A673 (cell line): Measurements from ENCODE around the gene ZNF418. TPM values are rescaled to one million over a fixed set of nuclear protein-coding genes. Genes with fewer than 3 reads are reported as not detected.

Experiments
- BruUV-seq: library from RNA; stranded (reverse); fragments of 400-500 nt; replicated peaks from 2 replicates; lab custom pipeline; 2021; lab: Mats Ljungman, UMichigan
- CTCF ChIA-PET: fragments of 300-600 bp; sonication (Branson Sonifier 250); formaldehyde crosslinking; loops from one replicate; lab custom pipeline; 2022; ENCODE audit warnings: antibody characterized with exemption; lab: Charles Lee
- POLR2A ChIA-PET: fragments of 300-600 bp; sonication (Branson Sonifier 250); formaldehyde crosslinking; loops from one replicate; lab custom pipeline; 2022; ENCODE audit warnings: antibody characterized with exemption; ENCODE audit not compliant: low non-redundant PET; lab: Charles Lee
- DNase-seq: peaks from one replicate; pipeline ENCODE4 v3.0.0-alpha.2; 2015; ENCODE audit warnings: low spot score
- H3K27ac ChIP-seq: fragments of 200-600 bp; sonication (generic); 2 replicates; pipeline ENCODE4 v1.5.1; 2016; ENCODE audit warnings: mixed run types, low read depth, mild to moderate bottlenecking, mixed read lengths, antibody characterized with exemption, low read length; ENCODE audit not compliant: poor library complexity, severe bottlenecking
- H3K27me3 ChIP-seq: fragments of 200-600 bp; sonication (generic); replicated peaks from 2 replicates; pipeline ENCODE4 v1.6.1; 2017; ENCODE audit warnings: mixed run types, low read depth, mild to moderate bottlenecking, mixed read lengths, antibody characterized with exemption, low read length; ENCODE audit not compliant: insufficient read depth, poor library complexity
- H3K36me3 ChIP-seq: fragments of 200-600 bp; sonication (generic); 2 replicates; pipeline ENCODE4 v1.6.1; 2016; ENCODE audit warnings: mixed run types, mild to moderate bottlenecking, mixed read lengths, antibody characterized with exemption, low read length; ENCODE audit not compliant: insufficient read depth, poor library complexity, severe bottlenecking
- H3K4me1 ChIP-seq: fragments of 200-600 bp; sonication (generic); 2 replicates; pipeline ENCODE4 v1.6.1; 2017; ENCODE audit warnings: mixed run types, mild to moderate bottlenecking, mixed read lengths, antibody characterized with exemption, low read length; ENCODE audit not compliant: insufficient read depth, poor library complexity, severe bottlenecking
- H3K4me3 ChIP-seq: fragments of 200-600 bp; sonication (generic); 2 replicates; pipeline ENCODE4 v1.5.1; 2016; ENCODE audit warnings: low read depth, mixed run types, mild to moderate bottlenecking, mixed read lengths, low read length; ENCODE audit not compliant: poor library complexity, severe bottlenecking
- H3K9me3 ChIP-seq: fragments of 200-600 bp; sonication (generic); 2 replicates; pipeline ENCODE4 v1.6.1; 2016; ENCODE audit warnings: mixed run types, low read depth, mild to moderate bottlenecking, mixed read lengths, antibody characterized with exemption, low read length; ENCODE audit not compliant: poor library complexity, severe bottlenecking
- EZH2 ChIP-seq: fragments of 200-600 bp; sonication (generic); IDR thresholded peaks from 2 replicates; pipeline ENCODE4 v1.6.1; 2017; ENCODE audit warnings: borderline replicate concordance, low read depth, mild to moderate bottlenecking, mixed read lengths, antibody characterized with exemption, low read length; ENCODE audit not compliant: poor library complexity, severe bottlenecking
- intact Hi-C: fragments of 100-400 bp; cut with micrococcal nuclease; formaldehyde crosslinking; loops from one replicate; pipeline ENCODE4 v1.10.0; 2022; ENCODE audit not compliant: unreplicated experiment
- total RNA-seq: library from RNA; stranded (reverse); gene quantifications from 2 replicates; pipeline ENCODE4 v1.2.3, GENCODE V29; 2021
- TF ChIP-seq, protein P1 (sequence below): fragments of 300-800, 200-600 bp; sonication (generic); conservative IDR thresholded peaks from 2 replicates; pipeline ENCODE4 v1.5.1; 2017; ENCODE audit warnings: low read depth, mild to moderate bottlenecking, antibody characterized with exemption, low read length, moderate library complexity, mixed read lengths

ZNF418 gene
- total RNA-seq, 1 experiment from 2014 or later: 16.9 TPM

DNA sequence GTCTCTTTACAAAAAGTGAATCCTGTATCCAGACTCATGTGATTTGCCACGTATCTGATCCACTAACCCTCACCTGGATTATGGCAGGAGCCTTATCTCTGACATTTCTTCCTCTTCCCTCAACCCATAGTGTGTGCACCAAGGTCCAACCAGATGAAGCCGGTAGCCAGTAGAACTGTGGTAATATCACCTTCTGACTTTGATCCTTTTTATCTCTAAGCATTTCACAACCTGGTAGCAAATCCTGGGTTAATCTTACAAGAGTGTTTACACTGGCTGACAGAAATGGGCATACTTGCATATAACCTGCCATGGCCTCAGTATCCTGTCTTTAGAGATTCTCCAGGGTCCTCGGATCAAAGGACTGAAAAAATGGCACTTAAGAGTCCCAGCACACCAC, 20.7 kb downstream of the ZNF418 start:
- no peaks in the 10 kb centered on the region for H3K4me1 ChIP-seq
- ChIA-PET CTCF (no interaction called here), POLR2A (no interaction called here)
- intact Hi-C loops: no loop called here
- H3K36me3 ChIP-seq: peaks cover 6% of the 10 kb centered on the region
- no peak for TF ChIP-seq EZH2
- TF ChIP-seq, protein P1, sequence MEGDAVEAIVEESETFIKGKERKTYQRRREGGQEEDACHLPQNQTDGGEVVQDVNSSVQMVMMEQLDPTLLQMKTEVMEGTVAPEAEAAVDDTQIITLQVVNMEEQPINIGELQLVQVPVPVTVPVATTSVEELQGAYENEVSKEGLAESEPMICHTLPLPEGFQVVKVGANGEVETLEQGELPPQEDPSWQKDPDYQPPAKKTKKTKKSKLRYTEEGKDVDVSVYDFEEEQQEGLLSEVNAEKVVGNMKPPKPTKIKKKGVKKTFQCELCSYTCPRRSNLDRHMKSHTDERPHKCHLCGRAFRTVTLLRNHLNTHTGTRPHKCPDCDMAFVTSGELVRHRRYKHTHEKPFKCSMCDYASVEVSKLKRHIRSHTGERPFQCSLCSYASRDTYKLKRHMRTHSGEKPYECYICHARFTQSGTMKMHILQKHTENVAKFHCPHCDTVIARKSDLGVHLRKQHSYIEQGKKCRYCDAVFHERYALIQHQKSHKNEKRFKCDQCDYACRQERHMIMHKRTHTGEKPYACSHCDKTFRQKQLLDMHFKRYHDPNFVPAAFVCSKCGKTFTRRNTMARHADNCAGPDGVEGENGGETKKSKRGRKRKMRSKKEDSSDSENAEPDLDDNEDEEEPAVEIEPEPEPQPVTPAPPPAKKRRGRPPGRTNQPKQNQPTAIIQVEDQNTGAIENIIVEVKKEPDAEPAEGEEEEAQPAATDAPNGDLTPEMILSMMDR: no peak
- no peaks in the 10 kb centered on the region for H3K9me3 ChIP-seq
- DNase-seq: no peak
- H3K4me3 ChIP-seq: no peak overlapping the region
- no peaks in the 10 kb centered on the region for H3K27me3 ChIP-seq
- H3K27ac ChIP-seq: no peak overlapping the region
- no TSS peak for BruUV-seq

DNA sequence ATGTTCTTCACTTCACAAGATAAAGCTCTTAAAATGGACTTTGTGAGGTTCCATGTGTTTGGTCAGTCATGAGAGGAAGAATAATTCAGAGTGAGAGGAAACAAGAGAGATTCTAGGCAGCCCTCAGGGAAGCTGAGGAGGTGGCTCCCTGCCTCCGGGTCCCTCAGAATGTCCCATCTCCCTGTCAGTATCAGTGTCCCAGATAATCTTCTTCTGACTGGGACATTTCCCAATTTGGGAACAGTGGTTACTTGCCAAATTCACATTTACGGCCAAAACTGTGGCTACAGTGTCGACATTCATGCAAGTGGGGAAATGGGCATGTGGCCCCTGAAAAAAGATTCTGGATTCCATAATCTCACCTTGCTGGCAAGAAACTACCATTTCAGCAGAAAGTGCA, 27.8 kb downstream of the ZNF418 start:
- H3K36me3 ChIP-seq: peaks cover 7% of the 10 kb centered on the region
- POLR2A ChIA-PET: no interaction called here
- no peak for DNase-seq
- TF ChIP-seq EZH2: no peak
- TF ChIP-seq, protein P1: no peak
- H3K27ac ChIP-seq: no peak overlapping the region
- no TSS peak for BruUV-seq
- intact Hi-C loops: no loop called here
- H3K4me3 ChIP-seq: no peak overlapping the region
- H3K27me3 ChIP-seq: no peaks in the 10 kb centered on the region
- no peaks in the 10 kb centered on the region for H3K4me1 ChIP-seq
- CTCF ChIA-PET: no interaction called here
- H3K9me3 ChIP-seq: no peaks in the 10 kb centered on the region

DNA sequence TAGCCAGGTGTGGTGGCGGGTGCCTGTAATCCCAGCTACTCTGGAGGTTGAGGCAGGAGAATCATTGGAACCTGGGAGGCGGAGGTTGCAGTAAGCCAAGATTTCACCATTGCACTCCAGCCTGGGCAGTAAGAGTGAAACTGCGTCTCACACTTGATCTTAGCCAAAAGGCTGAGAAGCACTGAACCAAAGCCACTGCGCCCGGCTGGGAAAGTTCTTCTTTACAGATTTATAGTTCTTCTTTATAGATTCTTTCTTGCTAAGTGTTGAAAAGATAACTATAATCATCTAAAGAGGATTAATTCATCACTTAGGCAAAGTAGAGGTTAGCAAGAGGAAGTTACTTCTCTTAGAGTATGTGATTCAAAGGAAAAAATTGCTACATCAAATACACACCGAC, 29.9 kb downstream of the ZNF418 start:
- H3K4me1 ChIP-seq: no peaks in the 10 kb centered on the region
- ChIA-PET POLR2A (no interaction called here), CTCF (no interaction called here)
- no peak for DNase-seq
- no peak overlapping the region for H3K4me3 ChIP-seq
- no peaks in the 10 kb centered on the region for H3K9me3 ChIP-seq
- no peak for TF ChIP-seq EZH2
- TF ChIP-seq, protein P1: no peak
- peaks cover 7% of the 10 kb centered on the region for H3K36me3 ChIP-seq
- no peaks in the 10 kb centered on the region for H3K27me3 ChIP-seq
- intact Hi-C loops: no loop called here
- no TSS peak for BruUV-seq
- peak overlapping the region; percentile 30 for H3K27ac ChIP-seq
